SK-N-SH (cell line): ENCODE measurements around the gene PIP5K1C.

ENCODE experiments used
- EP300 ChIP-seq, 2 experiments: IDR thresholded peaks; 2 replicates each; pipeline versions ENCODE4 v1.4.0 to v1.6.1; 2012; ENCODE audit warnings: borderline replicate concordance in 1 of 2, low read depth in 1 of 2, low read length in 1 of 2
- MXI1 ChIP-seq: IDR thresholded peaks from 2 replicates; pipeline ENCODE4 v1.6.1; 2012; ENCODE audit warnings: mild to moderate bottlenecking, low read depth, low read length, improper control_type of control experiment
- RAD21 ChIP-seq: IDR thresholded peaks from 2 replicates; pipeline ENCODE4 v1.6.1; 2012; ENCODE audit warnings: mild to moderate bottlenecking, low read length
- RXRA ChIP-seq: IDR thresholded peaks from 2 replicates; pipeline ENCODE4 v1.4.0; 2012; ENCODE audit warnings: low read depth, mild to moderate bottlenecking, borderline replicate concordance
- TCF12 ChIP-seq: IDR thresholded peaks from 2 replicates; pipeline ENCODE4 v1.4.0; 2012
- TF ChIP-seq, protein P1 (sequence below): fragments of 200-600 bp; sonication (generic); IDR thresholded peaks from 2 replicates; pipeline ENCODE4 v1.6.1; 2017; ENCODE audit warnings: antibody characterized with exemption, mild to moderate bottlenecking, moderate library complexity
- TF ChIP-seq, protein P2 (sequence below): IDR thresholded peaks from 2 replicates; pipeline ENCODE4 v1.6.1; 2012; ENCODE audit warnings: mild to moderate bottlenecking, low read depth, low read length, moderate library complexity
- TF ChIP-seq, protein P3 (sequence below): IDR thresholded peaks from 2 replicates; pipeline ENCODE4 v1.4.0; 2012; ENCODE audit warnings: low read depth

DNA sequence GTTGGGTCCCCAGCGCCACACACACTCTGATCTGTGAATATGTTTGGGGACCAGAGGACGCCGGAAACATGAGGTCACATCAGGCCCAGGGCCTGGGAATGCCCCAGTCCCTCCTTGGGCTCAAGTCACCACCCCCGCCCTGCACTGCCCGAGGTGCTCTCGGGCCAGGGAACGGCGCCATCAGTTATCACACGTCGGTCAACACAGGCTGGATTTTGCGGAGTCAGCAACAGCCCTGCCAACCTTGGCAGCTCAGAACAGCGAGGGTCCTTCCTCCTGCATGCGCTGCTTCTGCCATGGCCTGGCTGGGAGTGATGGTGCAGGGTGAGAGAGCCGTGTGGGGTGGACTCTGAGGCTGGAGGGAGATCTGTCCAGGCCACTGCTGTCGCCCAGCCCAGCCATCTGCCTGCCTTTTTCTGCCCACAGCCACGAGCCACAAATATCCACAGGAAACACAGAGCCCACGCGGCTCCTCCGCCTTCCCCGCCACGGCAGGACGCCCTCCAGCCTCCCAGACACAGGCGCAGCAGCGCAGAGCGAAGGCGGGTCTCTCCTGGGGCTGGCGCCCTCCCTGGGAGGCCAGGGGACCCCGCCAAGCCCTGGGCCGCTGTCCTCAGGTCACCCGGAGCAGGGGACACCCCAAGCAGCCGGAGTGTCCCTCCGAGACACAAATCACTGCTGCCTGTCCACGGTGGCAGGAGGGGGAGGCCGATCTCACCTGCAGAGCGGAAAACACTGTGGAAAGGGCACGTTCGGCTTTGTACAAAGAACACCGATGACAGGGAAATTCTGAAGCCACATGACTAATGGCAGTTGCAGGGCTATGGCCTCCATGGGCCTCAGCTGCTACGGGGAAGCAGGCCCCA, 42.0 kb downstream of the PIP5K1C start:
- TF ChIP-seq, protein P1, sequence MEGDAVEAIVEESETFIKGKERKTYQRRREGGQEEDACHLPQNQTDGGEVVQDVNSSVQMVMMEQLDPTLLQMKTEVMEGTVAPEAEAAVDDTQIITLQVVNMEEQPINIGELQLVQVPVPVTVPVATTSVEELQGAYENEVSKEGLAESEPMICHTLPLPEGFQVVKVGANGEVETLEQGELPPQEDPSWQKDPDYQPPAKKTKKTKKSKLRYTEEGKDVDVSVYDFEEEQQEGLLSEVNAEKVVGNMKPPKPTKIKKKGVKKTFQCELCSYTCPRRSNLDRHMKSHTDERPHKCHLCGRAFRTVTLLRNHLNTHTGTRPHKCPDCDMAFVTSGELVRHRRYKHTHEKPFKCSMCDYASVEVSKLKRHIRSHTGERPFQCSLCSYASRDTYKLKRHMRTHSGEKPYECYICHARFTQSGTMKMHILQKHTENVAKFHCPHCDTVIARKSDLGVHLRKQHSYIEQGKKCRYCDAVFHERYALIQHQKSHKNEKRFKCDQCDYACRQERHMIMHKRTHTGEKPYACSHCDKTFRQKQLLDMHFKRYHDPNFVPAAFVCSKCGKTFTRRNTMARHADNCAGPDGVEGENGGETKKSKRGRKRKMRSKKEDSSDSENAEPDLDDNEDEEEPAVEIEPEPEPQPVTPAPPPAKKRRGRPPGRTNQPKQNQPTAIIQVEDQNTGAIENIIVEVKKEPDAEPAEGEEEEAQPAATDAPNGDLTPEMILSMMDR, result no peak
- TF ChIP-seq EP300 (IDR thresholded peaks at IDR 0.05; ENCODE audit: borderline replicate concordance in 1 of 2, low read depth in 1 of 2, low read length in 1 of 2) (no peak), RXRA (no peak), TCF12 (no peak), MXI1 (no peak), RAD21 (no peak)
- TF ChIP-seq, protein P2, sequence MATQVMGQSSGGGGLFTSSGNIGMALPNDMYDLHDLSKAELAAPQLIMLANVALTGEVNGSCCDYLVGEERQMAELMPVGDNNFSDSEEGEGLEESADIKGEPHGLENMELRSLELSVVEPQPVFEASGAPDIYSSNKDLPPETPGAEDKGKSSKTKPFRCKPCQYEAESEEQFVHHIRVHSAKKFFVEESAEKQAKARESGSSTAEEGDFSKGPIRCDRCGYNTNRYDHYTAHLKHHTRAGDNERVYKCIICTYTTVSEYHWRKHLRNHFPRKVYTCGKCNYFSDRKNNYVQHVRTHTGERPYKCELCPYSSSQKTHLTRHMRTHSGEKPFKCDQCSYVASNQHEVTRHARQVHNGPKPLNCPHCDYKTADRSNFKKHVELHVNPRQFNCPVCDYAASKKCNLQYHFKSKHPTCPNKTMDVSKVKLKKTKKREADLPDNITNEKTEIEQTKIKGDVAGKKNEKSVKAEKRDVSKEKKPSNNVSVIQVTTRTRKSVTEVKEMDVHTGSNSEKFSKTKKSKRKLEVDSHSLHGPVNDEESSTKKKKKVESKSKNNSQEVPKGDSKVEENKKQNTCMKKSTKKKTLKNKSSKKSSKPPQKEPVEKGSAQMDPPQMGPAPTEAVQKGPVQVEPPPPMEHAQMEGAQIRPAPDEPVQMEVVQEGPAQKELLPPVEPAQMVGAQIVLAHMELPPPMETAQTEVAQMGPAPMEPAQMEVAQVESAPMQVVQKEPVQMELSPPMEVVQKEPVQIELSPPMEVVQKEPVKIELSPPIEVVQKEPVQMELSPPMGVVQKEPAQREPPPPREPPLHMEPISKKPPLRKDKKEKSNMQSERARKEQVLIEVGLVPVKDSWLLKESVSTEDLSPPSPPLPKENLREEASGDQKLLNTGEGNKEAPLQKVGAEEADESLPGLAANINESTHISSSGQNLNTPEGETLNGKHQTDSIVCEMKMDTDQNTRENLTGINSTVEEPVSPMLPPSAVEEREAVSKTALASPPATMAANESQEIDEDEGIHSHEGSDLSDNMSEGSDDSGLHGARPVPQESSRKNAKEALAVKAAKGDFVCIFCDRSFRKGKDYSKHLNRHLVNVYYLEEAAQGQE, result no peak
- TF ChIP-seq, protein P3, sequence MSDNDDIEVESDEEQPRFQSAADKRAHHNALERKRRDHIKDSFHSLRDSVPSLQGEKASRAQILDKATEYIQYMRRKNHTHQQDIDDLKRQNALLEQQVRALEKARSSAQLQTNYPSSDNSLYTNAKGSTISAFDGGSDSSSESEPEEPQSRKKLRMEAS, result no peak
